ENCODE results near the gene ZNF438.
A peak's percentile ranks its signal among the peaks of the same experiment; 100 is the strongest.

The ZNF438 gene

DNA sequence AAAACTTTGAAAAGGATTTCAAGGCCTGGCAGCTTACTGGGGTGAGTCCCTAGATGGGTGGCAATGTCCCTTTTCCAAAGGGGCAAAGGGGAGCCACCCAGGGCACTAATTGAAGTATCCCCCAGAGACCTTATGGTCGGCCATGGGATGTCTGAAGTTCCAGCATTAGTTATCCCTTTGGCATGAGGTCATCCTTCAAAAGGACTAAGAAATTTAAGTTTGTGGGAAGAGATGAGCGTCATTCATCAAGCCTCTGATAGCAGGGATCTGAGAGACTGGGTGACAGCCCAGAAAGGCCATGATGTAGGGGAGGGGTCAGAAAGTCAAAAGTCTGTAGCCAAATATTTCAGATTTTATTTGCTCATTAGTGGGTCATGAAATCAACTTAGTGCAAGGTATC lies 195.3 kb downstream of the ZNF438 start:
- no peaks in the 10 kb centered on the region for H3K9me3 ChIP-seq (ENCODE audit: control insufficient read depth in 5 of 5, low read length in 5 of 5)
- H3K9ac ChIP-seq (ENCODE audit: low read length in 5 of 5): no peak overlapping the region
- H3K27ac ChIP-seq (ENCODE audit: low read depth, low read length): peak overlapping the region; percentile 50

DNA sequence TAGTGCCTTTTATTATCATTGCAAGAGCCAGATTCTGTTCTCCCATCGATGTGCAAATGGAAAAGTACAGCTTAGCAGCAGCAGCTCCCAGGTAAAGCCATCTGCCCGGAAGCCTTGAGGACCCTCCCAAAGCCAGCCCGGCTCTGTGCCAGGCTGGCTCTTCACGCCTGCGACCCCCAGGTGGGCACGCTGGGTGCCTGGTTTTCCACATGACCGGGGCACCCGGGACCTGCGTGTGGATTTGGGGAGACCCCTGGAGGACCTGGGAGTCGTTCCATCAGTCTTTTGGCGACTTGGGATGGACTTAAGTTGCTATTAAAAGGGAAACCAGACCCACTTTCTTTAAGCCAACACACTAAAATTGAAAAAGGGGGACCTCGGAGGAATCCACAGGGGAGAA lies 196.5 kb downstream of the ZNF438 start:
- H3K9me3 ChIP-seq (ENCODE audit: control insufficient read depth in 5 of 5, low read length in 5 of 5): no peaks in the 10 kb centered on the region
- no peak overlapping the region for H3K4me3 ChIP-seq (ENCODE audit: low read depth in 1 of 5, low read length in 5 of 5)
- peak overlapping the region; percentile 19 for H3K27ac ChIP-seq (ENCODE audit: low read depth, low read length)
- no peaks in the 10 kb centered on the region for H3K36me3 ChIP-seq (ENCODE audit: control insufficient read depth in 5 of 5, insufficient read depth in 5 of 5, low read length in 5 of 5)
- no peaks in the 10 kb centered on the region for H3K27me3 ChIP-seq (ENCODE audit: control insufficient read depth in 5 of 5, insufficient read depth in 4 of 5, low read length in 5 of 5)
- peaks cover 0 to 31% (median 17%) of the 10 kb centered on the region in 5 donors for H3K4me1 ChIP-seq (ENCODE audit: control insufficient read depth in 5 of 5, insufficient read depth in 5 of 5, low read length in 5 of 5)
- H3K9ac ChIP-seq (ENCODE audit: low read length in 5 of 5): no peak overlapping the region

More for the DNA sequence above, 195.3 kb downstream of the ZNF438 start:
- peaks cover 0 to 40% (median 19%) of the 10 kb centered on the region in 5 donors for H3K4me1 ChIP-seq (ENCODE audit: control insufficient read depth in 5 of 5, insufficient read depth in 5 of 5, low read length in 5 of 5)
- no peaks in the 10 kb centered on the region for H3K36me3 ChIP-seq (ENCODE audit: control insufficient read depth in 5 of 5, insufficient read depth in 5 of 5, low read length in 5 of 5)
- no peaks in the 10 kb centered on the region for H3K27me3 ChIP-seq (ENCODE audit: control insufficient read depth in 5 of 5, insufficient read depth in 4 of 5, low read length in 5 of 5)
- H3K4me3 ChIP-seq (ENCODE audit: low read depth in 1 of 5, low read length in 5 of 5): no peak overlapping the region

DNA sequence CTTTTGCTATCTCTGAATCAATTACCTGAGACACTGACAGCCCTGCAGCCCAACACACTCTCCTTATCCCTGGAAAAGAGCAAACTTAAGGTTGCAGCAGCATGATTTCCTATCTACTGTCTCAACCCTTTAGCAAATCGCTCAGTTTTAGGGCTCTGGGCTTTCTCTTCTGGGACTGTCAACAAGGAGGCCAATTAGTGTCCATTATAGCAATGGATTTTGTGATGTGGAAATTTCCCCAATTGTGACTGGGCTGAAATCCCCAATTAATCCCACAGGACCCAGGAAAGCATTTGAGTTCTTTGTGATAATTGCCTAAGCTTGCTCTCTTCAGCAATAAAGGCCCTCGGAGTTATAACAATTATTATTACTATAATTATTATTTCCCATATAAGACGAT lies 197.0 kb downstream of the ZNF438 start:
- H3K36me3 ChIP-seq (ENCODE audit: control insufficient read depth in 5 of 5, insufficient read depth in 5 of 5, low read length in 5 of 5): no peaks in the 10 kb centered on the region
- H3K9me3 ChIP-seq (ENCODE audit: control insufficient read depth in 5 of 5, low read length in 5 of 5): no peaks in the 10 kb centered on the region
- no peaks in the 10 kb centered on the region for H3K27me3 ChIP-seq (ENCODE audit: control insufficient read depth in 5 of 5, insufficient read depth in 4 of 5, low read length in 5 of 5)
- no peak overlapping the region for H3K4me3 ChIP-seq (ENCODE audit: low read depth in 1 of 5, low read length in 5 of 5)
- H3K27ac ChIP-seq (ENCODE audit: low read depth, low read length): peak overlapping the region; percentile 19
- H3K9ac ChIP-seq (ENCODE audit: low read length in 5 of 5): no peak overlapping the region
- H3K4me1 ChIP-seq (ENCODE audit: control insufficient read depth in 5 of 5, insufficient read depth in 5 of 5, low read length in 5 of 5): peaks cover 0 to 28% (median 17%) of the 10 kb centered on the region in 5 donors

DNA sequence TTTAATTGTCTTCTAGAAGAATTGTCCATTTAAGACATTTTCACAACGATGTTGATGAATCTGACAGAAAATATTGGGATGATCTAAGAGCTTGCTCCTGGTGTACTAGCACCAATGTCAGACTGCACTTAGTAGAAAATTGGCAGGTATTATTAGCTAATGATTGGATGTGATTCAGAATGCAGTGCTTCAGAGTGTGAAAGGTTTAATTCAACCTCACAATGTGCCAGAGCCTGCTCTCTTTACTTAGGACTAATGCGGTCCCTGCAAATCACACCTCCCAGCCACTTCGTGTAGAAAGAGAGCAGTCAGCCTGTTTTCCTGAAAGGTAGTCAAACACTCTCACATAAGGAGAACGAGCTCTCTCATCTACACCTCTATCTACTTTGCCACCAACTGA lies 197.5 kb downstream of the ZNF438 start:
- Histone ChIP-seq H3K9ac (ENCODE audit: low read length in 5 of 5) (no peak overlapping the region), H3K4me3 (ENCODE audit: low read depth in 1 of 5, low read length in 5 of 5) (no peak overlapping the region), H3K9me3 (ENCODE audit: control insufficient read depth in 5 of 5, low read length in 5 of 5) (no peaks in the 10 kb centered on the region), H3K36me3 (ENCODE audit: control insufficient read depth in 5 of 5, insufficient read depth in 5 of 5, low read length in 5 of 5) (no peaks in the 10 kb centered on the region), H3K27me3 (ENCODE audit: control insufficient read depth in 5 of 5, insufficient read depth in 4 of 5, low read length in 5 of 5) (no peaks in the 10 kb centered on the region), H3K4me1 (ENCODE audit: control insufficient read depth in 5 of 5, insufficient read depth in 5 of 5, low read length in 5 of 5) (peaks cover 0 to 26% (median 17%) of the 10 kb centered on the region in 5 donors), H3K27ac (ENCODE audit: low read depth, low read length) (peak overlapping the region; percentile 19)

DNA sequence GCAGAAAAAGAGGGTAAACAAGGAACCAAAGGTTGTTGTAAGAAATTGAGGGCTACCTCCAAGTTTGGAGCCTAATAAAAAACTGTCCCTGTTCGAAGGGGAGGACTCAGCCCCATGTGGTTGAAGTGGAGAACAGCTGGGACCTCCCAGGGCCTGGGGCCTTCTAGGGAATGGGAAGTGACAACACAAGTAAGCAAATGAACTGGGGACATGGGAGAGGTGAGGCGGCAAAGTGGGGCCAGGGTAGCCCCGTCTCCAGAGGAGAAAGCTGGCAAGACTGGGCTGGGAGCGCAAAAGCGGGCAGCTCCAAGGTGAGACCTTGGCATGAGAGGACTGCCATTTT lies 198.1 kb downstream of the ZNF438 start:
- H3K4me3 ChIP-seq (ENCODE audit: low read depth in 1 of 5, low read length in 5 of 5): no peak overlapping the region
- H3K9ac ChIP-seq (ENCODE audit: low read length in 5 of 5): no peak overlapping the region
- H3K36me3 ChIP-seq (ENCODE audit: control insufficient read depth in 5 of 5, insufficient read depth in 5 of 5, low read length in 5 of 5): no peaks in the 10 kb centered on the region
- H3K4me1 ChIP-seq (ENCODE audit: control insufficient read depth in 5 of 5, insufficient read depth in 5 of 5, low read length in 5 of 5): peaks cover 0 to 26% (median 17%) of the 10 kb centered on the region in 5 donors
- no peaks in the 10 kb centered on the region for H3K9me3 ChIP-seq (ENCODE audit: control insufficient read depth in 5 of 5, low read length in 5 of 5)
- no peak overlapping the region for H3K27ac ChIP-seq (ENCODE audit: low read depth, low read length)
- H3K27me3 ChIP-seq (ENCODE audit: control insufficient read depth in 5 of 5, insufficient read depth in 4 of 5, low read length in 5 of 5): no peaks in the 10 kb centered on the region

DNA sequence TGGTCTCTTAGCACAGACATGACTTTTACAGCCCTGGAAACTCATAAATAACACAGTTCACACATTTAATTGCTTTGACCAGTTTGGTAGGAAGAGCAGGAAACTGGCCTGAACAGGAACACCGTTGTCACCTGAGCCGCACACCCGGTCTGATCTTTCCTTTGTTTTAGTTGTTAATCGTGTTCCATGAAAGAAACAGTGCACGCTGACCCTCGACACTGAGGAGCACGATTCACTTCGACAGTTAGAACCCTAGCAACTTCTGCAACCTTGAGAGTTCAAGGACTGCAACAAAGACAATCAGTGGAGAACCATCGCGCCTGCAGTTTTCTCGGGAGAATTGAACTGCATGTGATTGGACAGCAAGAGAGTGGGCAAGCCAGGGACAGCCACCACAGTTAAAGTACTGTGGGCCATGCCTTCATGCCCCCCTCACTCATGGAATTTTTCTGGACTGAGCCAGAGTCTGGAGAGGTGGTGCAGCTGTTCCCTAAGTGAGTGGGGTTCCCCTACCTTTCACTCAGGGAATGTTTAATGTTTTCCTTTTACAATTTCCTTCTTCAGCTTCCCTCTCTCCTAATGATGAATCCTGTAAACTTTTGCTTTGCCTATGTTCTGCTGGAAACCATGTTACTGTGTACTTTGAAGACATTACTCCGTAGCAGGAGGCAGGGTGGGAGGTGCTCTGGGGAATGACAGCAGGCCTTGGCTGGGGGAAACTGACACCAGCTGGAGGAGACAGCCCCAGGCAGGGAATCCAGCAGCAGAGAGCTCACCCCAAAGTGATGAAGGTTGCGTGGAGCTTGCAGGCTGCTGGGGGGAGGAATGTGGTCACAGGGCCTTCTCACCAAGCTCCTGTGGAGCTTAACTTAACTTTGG lies 198.7 kb downstream of the ZNF438 start:
- no peak overlapping the region for H3K27ac ChIP-seq (ENCODE audit: low read depth, low read length)

DNA sequence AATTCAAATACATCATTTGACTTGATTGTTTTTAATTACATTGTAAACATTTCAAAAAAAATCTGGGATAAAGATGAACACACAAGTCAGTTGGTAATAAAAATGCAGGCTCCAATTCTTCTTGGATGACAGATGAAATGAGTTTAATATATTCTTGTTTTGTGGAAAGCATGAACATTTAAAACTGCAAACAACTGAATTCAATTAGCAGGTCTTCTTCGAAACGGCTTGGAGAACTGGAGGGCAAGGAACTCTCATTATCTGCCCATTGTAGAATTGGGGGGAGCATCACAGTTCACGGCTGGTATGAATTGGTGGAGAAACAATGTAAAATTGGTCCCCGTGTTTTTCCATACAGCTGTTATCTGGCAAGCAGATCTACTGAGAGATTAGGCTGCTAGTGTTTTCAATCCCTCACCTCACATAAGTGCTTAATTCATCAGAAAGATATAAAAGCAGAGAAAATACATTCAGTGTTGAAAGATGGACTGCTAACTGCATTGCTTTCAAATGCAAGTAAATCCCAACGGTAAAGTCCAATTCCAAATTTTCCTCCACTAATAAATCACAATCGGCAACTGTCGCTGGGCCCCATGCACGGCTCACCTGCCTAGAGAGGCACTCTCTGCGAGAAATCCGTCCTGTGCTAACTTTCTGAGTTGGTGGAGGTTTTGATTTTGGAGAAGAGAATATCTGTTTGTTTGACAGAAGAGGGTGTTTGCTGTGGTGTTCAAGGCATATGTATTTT lies 199.5 kb downstream of the ZNF438 start:
- H3K27me3 ChIP-seq (ENCODE audit: control insufficient read depth in 5 of 5, insufficient read depth in 4 of 5, low read length in 5 of 5): no peaks in the 10 kb centered on the region
- no peaks in the 10 kb centered on the region for H3K36me3 ChIP-seq (ENCODE audit: control insufficient read depth in 5 of 5, insufficient read depth in 5 of 5, low read length in 5 of 5)
- no peaks in the 10 kb centered on the region for H3K9me3 ChIP-seq (ENCODE audit: control insufficient read depth in 5 of 5, low read length in 5 of 5)
- no peak overlapping the region for H3K27ac ChIP-seq (ENCODE audit: low read depth, low read length)
- H3K9ac ChIP-seq (ENCODE audit: low read length in 5 of 5): no peak overlapping the region
- H3K4me1 ChIP-seq (ENCODE audit: control insufficient read depth in 5 of 5, insufficient read depth in 5 of 5, low read length in 5 of 5): peaks cover 1 to 38% (median 28%) of the 10 kb centered on the region in 5 donors
- H3K4me3 ChIP-seq (ENCODE audit: low read depth in 1 of 5, low read length in 5 of 5): no peak overlapping the region

More for the DNA sequence above, 198.7 kb downstream of the ZNF438 start:
- Histone ChIP-seq H3K27me3 (ENCODE audit: control insufficient read depth in 5 of 5, insufficient read depth in 4 of 5, low read length in 5 of 5) (no peaks in the 10 kb centered on the region), H3K4me3 (ENCODE audit: low read depth in 1 of 5, low read length in 5 of 5) (no peak overlapping the region), H3K4me1 (ENCODE audit: control insufficient read depth in 5 of 5, insufficient read depth in 5 of 5, low read length in 5 of 5) (peaks cover 0 to 31% (median 21%) of the 10 kb centered on the region in 5 donors), H3K9ac (ENCODE audit: low read length in 5 of 5) (no peak overlapping the region), H3K36me3 (ENCODE audit: control insufficient read depth in 5 of 5, insufficient read depth in 5 of 5, low read length in 5 of 5) (no peaks in the 10 kb centered on the region), H3K9me3 (ENCODE audit: control insufficient read depth in 5 of 5, low read length in 5 of 5) (no peaks in the 10 kb centered on the region)

DNA sequence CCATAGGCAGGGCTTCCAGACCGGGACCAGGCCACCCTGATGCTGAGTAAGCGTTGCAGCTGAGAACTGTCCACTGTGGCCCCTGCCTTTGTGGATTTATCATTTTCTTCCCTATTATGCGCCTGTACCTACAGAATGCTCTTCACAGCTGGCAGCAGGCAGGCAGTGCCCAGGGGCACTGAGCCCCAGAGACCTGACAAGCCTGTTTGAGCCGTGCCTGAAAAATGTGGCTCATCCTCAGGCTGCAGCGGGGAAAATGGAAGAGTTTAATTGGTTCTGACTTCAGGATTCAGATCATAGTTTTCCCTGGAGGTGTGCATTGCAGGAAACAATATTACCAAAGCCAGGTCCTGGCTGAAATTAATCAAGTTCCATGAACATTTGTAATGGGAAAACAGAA lies 200.2 kb downstream of the ZNF438 start:
- no peak overlapping the region for H3K27ac ChIP-seq (ENCODE audit: low read depth, low read length)
- no peaks in the 10 kb centered on the region for H3K27me3 ChIP-seq (ENCODE audit: control insufficient read depth in 5 of 5, insufficient read depth in 4 of 5, low read length in 5 of 5)
- no peaks in the 10 kb centered on the region for H3K9me3 ChIP-seq (ENCODE audit: control insufficient read depth in 5 of 5, low read length in 5 of 5)
- no peak overlapping the region for H3K9ac ChIP-seq (ENCODE audit: low read length in 5 of 5)
- H3K4me3 ChIP-seq (ENCODE audit: low read depth in 1 of 5, low read length in 5 of 5): no peak overlapping the region
- no peaks in the 10 kb centered on the region for H3K36me3 ChIP-seq (ENCODE audit: control insufficient read depth in 5 of 5, insufficient read depth in 5 of 5, low read length in 5 of 5)
- H3K4me1 ChIP-seq (ENCODE audit: control insufficient read depth in 5 of 5, insufficient read depth in 5 of 5, low read length in 5 of 5): peaks cover 1 to 33% (median 27%) of the 10 kb centered on the region in 5 donors

DNA sequence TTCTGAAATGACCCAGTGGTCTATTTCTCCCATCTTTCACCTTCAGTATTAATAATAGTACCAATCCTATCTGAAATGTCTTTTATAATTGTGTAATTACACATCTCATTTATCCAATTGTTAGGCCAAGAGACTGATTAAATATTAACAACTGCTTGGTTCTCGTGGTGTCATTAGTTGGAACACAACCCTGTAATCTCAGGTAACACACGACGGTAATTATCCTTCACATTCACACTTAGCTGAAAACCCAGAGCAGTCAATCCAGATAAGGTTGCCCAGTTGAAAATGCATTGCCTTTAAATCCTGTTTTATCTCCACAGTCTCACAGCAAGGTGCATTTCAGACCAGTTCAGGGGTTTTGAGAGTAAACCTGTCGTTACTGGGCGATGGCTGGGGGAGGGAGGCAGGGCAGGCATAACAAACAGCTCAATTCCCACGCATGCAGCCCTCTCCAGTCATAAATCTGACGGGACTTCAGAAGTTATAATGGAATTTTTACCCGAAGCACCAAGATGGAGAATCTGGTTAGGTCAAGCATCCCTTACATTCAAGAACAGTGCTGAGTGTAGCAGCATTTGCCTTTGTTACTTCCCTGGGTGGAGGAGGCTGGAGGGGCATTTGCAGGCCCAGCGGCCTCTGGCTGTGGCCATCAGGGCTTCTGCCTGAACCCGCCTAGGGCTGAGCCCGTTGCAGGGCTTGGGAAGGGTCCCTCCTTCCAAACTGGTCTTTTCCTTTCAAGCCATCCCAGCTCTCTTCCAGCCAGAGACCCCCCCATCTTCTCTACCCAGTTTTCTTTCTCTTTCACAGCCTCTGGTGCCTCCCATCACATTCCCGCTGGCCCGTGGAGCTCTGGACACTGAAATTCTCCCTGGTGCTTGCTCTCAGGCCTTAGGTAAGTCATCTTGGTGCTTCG lies 201.1 kb downstream of the ZNF438 start:
- Histone ChIP-seq H3K36me3 (ENCODE audit: control insufficient read depth in 5 of 5, insufficient read depth in 5 of 5, low read length in 5 of 5) (no peaks in the 10 kb centered on the region), H3K9me3 (ENCODE audit: control insufficient read depth in 5 of 5, low read length in 5 of 5) (no peaks in the 10 kb centered on the region), H3K27me3 (ENCODE audit: control insufficient read depth in 5 of 5, insufficient read depth in 4 of 5, low read length in 5 of 5) (no peaks in the 10 kb centered on the region), H3K4me3 (ENCODE audit: low read depth in 1 of 5, low read length in 5 of 5) (no peak overlapping the region), H3K4me1 (ENCODE audit: control insufficient read depth in 5 of 5, insufficient read depth in 5 of 5, low read length in 5 of 5) (peaks cover 1 to 31% (median 23%) of the 10 kb centered on the region in 5 donors), H3K9ac (ENCODE audit: low read length in 5 of 5) (no peak overlapping the region), H3K27ac (ENCODE audit: low read depth, low read length) (no peak overlapping the region)

Measured in subcutaneous abdominal adipose tissue (tissue), 5 donors.